ENCODE results near the gene CHD1.
A peak's percentile ranks its signal among the peaks of the same experiment; 100 is the strongest.
"Not testable (repeated sequence)": the region's sequence is repeated elsewhere in the genome, so short reads cannot be mapped to it uniquely, and the experiment has no call there.

Gene CHD1

GRCh38 chr5:98963019-98963418 is 34.2 kb upstream of the CHD1 start:
- TF ChIP-seq TAF1 (IDR thresholded peaks at IDR 0.05; ENCODE audit: low read depth, low read length) (no peak), POLR2A (IDR thresholded peaks at IDR 0.05; ENCODE audit: low read depth, low read length) (no peak)
- FAIRE-seq = no peak
- no peak for DNase-seq (ENCODE audit: insufficient read length, low spot score)

- TF ChIP-seq POLR2AphosphoS5 (IDR thresholded peaks at IDR 0.05; ENCODE audit: low read depth, low read length) (no peak), SPI1 (IDR thresholded peaks at IDR 0.05; ENCODE audit: low read depth, low read length) (no peak)
- no peak for DNase-seq (ENCODE audit: insufficient read length, low spot score)
- no peak for FAIRE-seq
These were observed 33.8 kb upstream of the CHD1 start for GRCh38 chr5:98962587-98962986.

- DNase-seq (ENCODE audit: insufficient read length, low spot score) = no peak
- TF ChIP-seq PAX5 (IDR thresholded peaks at IDR 0.05; ENCODE audit: insufficient read depth, low read length, severe bottlenecking) (no peak), POLR2AphosphoS5 (IDR thresholded peaks at IDR 0.05; ENCODE audit: low read depth, low read length) (no peak), SPI1 (IDR thresholded peaks at IDR 0.05; ENCODE audit: low read depth, low read length) (peak; percentile 31; the same call in 1 of the 2 replicates), POU2F2 (IDR thresholded peaks at IDR 0.05; ENCODE audit: low read depth, low read length) (no peak), TAF1 (IDR thresholded peaks at IDR 0.05; ENCODE audit: low read depth, low read length) (no peak)
- FAIRE-seq = no peak
These were observed 33.0 kb upstream of the CHD1 start for GRCh38 chr5:98961665-98962344.

- no peak for FAIRE-seq
- no peak for DNase-seq (ENCODE audit: insufficient read length, low spot score)
- no peak for TF ChIP-seq SPI1 (IDR thresholded peaks at IDR 0.05; ENCODE audit: low read depth, low read length)
- TF ChIP-seq POLR2AphosphoS5 (IDR thresholded peaks at IDR 0.05; ENCODE audit: low read depth, low read length) = no peak
- TF ChIP-seq POU2F2 (IDR thresholded peaks at IDR 0.05; ENCODE audit: low read depth, low read length) = no peak
- no peak for TF ChIP-seq TAF1 (IDR thresholded peaks at IDR 0.05; ENCODE audit: low read depth, low read length)
- TF ChIP-seq POLR2A (IDR thresholded peaks at IDR 0.05; ENCODE audit: low read depth, low read length) = no peak
- no peak for TF ChIP-seq PAX5 (IDR thresholded peaks at IDR 0.05; ENCODE audit: insufficient read depth, low read length, severe bottlenecking)
These were observed 28.5 kb upstream of the CHD1 start for GRCh38 chr5:98957307-98957706.

GRCh38 chr5:98955888-98956287 is 27.1 kb upstream of the CHD1 start:
- not testable (repeated sequence) for FAIRE-seq; DNase-seq (ENCODE audit: insufficient read length, low spot score)

- FAIRE-seq; DNase-seq (ENCODE audit: insufficient read length, low spot score): not testable (repeated sequence)
These were observed 26.7 kb upstream of the CHD1 start for GRCh38 chr5:98955471-98955870.

GRCh38 chr5:98954392-98955028 is 25.7 kb upstream of the CHD1 start:
- no peak for FAIRE-seq
- TF ChIP-seq SPI1 (IDR thresholded peaks at IDR 0.05; ENCODE audit: low read depth, low read length) (no peak), POLR2AphosphoS5 (IDR thresholded peaks at IDR 0.05; ENCODE audit: low read depth, low read length) (no peak), TAF1 (IDR thresholded peaks at IDR 0.05; ENCODE audit: low read depth, low read length) (no peak), PAX5 (IDR thresholded peaks at IDR 0.05; ENCODE audit: insufficient read depth, low read length, severe bottlenecking) (no peak), POU2F2 (IDR thresholded peaks at IDR 0.05; ENCODE audit: low read depth, low read length) (no peak)

GRCh38 chr5:98942847-98943246 is 14.0 kb upstream of the CHD1 start:
- DNase-seq (ENCODE audit: insufficient read length, low spot score) (no peak), FAIRE-seq (no peak)
- TF ChIP-seq TAF1 (IDR thresholded peaks at IDR 0.05; ENCODE audit: low read depth, low read length) = no peak
- TF ChIP-seq POU2F2 (IDR thresholded peaks at IDR 0.05; ENCODE audit: low read depth, low read length) = no peak
- TF ChIP-seq PAX5 (IDR thresholded peaks at IDR 0.05; ENCODE audit: insufficient read depth, low read length, severe bottlenecking) = no peak
- TF ChIP-seq POLR2AphosphoS5 (IDR thresholded peaks at IDR 0.05; ENCODE audit: low read depth, low read length) = no peak
- TF ChIP-seq SPI1 (IDR thresholded peaks at IDR 0.05; ENCODE audit: low read depth, low read length) = no peak
- TF ChIP-seq POLR2A (IDR thresholded peaks at IDR 0.05; ENCODE audit: low read depth, low read length) = no peak

More at GRCh38 chr5:98954392-98955028, 25.7 kb upstream of the CHD1 start:
- DNase-seq (ENCODE audit: insufficient read length, low spot score) = no peak

GRCh38 chr5:98941131-98941883 is 12.5 kb upstream of the CHD1 start:
- DNase-seq (ENCODE audit: insufficient read length, low spot score) (no peak), FAIRE-seq (no peak)
- TF ChIP-seq POLR2A (IDR thresholded peaks at IDR 0.05; ENCODE audit: low read depth, low read length) = no peak
- no peak for TF ChIP-seq TAF1 (IDR thresholded peaks at IDR 0.05; ENCODE audit: low read depth, low read length)
- TF ChIP-seq POU2F2 (IDR thresholded peaks at IDR 0.05; ENCODE audit: low read depth, low read length) = no peak
- no peak for TF ChIP-seq POLR2AphosphoS5 (IDR thresholded peaks at IDR 0.05; ENCODE audit: low read depth, low read length)
- TF ChIP-seq PAX5 (IDR thresholded peaks at IDR 0.05; ENCODE audit: insufficient read depth, low read length, severe bottlenecking) = no peak

GRCh38 chr5:98940581-98940980 is 11.8 kb upstream of the CHD1 start:
- DNase-seq (ENCODE audit: insufficient read length, low spot score) (no peak), FAIRE-seq (no peak)
- TF ChIP-seq POLR2A (IDR thresholded peaks at IDR 0.05; ENCODE audit: low read depth, low read length) = no peak

GRCh38 chr5:98938464-98938863 is 9.7 kb upstream of the CHD1 start:
- TF ChIP-seq POU2F2 (IDR thresholded peaks at IDR 0.05; ENCODE audit: low read depth, low read length) (no peak), POLR2A (IDR thresholded peaks at IDR 0.05; ENCODE audit: low read depth, low read length) (no peak), POLR2AphosphoS5 (IDR thresholded peaks at IDR 0.05; ENCODE audit: low read depth, low read length) (no peak), TAF1 (IDR thresholded peaks at IDR 0.05; ENCODE audit: low read depth, low read length) (no peak), PAX5 (IDR thresholded peaks at IDR 0.05; ENCODE audit: insufficient read depth, low read length, severe bottlenecking) (no peak), SPI1 (IDR thresholded peaks at IDR 0.05; ENCODE audit: low read depth, low read length) (no peak)
- DNase-seq (ENCODE audit: insufficient read length, low spot score) (no peak), FAIRE-seq (no peak)

Measured in GM12891 (cell line).